DOHH2 (cell line): ENCODE results near the gene KLRC4.
"Not testable (repeated sequence)": the region's sequence is repeated elsewhere in the genome, so short reads cannot be mapped to it uniquely, and the experiment has no call there.

ENCODE experiments used
- H3F3A ChIP-seq: fragments of 200-600 bp; sonication (generic), shearing (Covaris generic); 2 replicates; pipeline ENCODE4 v1.6.0; 2016; ENCODE audit warnings: antibody characterized with exemption, mild to moderate bottlenecking; ENCODE audit not compliant: control insufficient read depth, insufficient read depth
- H3K27ac ChIP-seq: fragments of 200-600 bp; sonication (generic); 2 replicates; pipeline ENCODE4 v1.5.1; 2014; ENCODE audit warnings: low read depth, mild to moderate bottlenecking, low read length, moderate library complexity
- H3K27me3 ChIP-seq: fragments of 200-600 bp; sonication (generic); 2 replicates; pipeline ENCODE4 v1.6.1; 2014; ENCODE audit warnings: mild to moderate bottlenecking, low read length, mixed read lengths; ENCODE audit not compliant: control insufficient read depth
- H3K36me3 ChIP-seq: fragments of 200-600 bp; sonication (generic); 2 replicates; pipeline ENCODE4 v1.6.1; 2014; ENCODE audit warnings: mild to moderate bottlenecking, low read length, moderate library complexity, mixed read lengths; ENCODE audit not compliant: control insufficient read depth
- H3K4me1 ChIP-seq: fragments of 200-600 bp; sonication (generic); 2 replicates; pipeline ENCODE4 v1.6.1; 2014; ENCODE audit warnings: mild to moderate bottlenecking, low read length, mixed read lengths; ENCODE audit not compliant: control insufficient read depth
- H3K4me2 ChIP-seq: fragments of 200-600 bp; sonication (generic); 2 replicates; pipeline ENCODE4 v1.6.0; 2014; ENCODE audit warnings: mild to moderate bottlenecking, low read length, moderate library complexity
- H3K4me3 ChIP-seq: fragments of 200-600 bp; sonication (generic); 2 replicates; pipeline ENCODE4 v1.5.1; 2014; ENCODE audit warnings: mild to moderate bottlenecking, low read length, mixed read lengths
- H3K79me2 ChIP-seq: fragments of 200-600 bp; sonication (generic); 2 replicates; pipeline ENCODE4 v1.6.1; 2014; ENCODE audit warnings: mild to moderate bottlenecking, low read length, mixed read lengths; ENCODE audit not compliant: control insufficient read depth
- H3K9me2 ChIP-seq: fragments of 200-600 bp; sonication (generic); replicated peaks from 2 replicates; pipeline ENCODE4 v1.6.1; 2014; ENCODE audit warnings: mild to moderate bottlenecking, low read length, mixed read lengths; ENCODE audit not compliant: control insufficient read depth
- H3K9me3 ChIP-seq: fragments of 200-600 bp; sonication (generic); 2 replicates; pipeline ENCODE4 v1.6.1; 2014; ENCODE audit warnings: antibody characterized with exemption, low read length, mixed read lengths; ENCODE audit not compliant: control insufficient read depth, insufficient read depth
- H4K20me1 ChIP-seq: fragments of 200-600 bp; sonication (generic); 2 replicates; pipeline ENCODE4 v1.6.0; 2014; ENCODE audit warnings: low read depth, mild to moderate bottlenecking, antibody characterized with exemption, low read length, moderate library complexity; ENCODE audit not compliant: control insufficient read depth, insufficient read depth
- EZH2phosphoT487 ChIP-seq: fragments of 200-600 bp; sonication (generic); IDR thresholded peaks from 2 replicates; pipeline ENCODE4 v1.6.1; 2017; ENCODE audit warnings: borderline replicate concordance, mild to moderate bottlenecking, antibody characterized with exemption, low read length, moderate library complexity, mixed read lengths
- TF ChIP-seq, protein P1 (sequence below): fragments of 200-600 bp; sonication (generic); IDR thresholded peaks from one replicate; pipeline ENCODE4 v1.5.1; 2014; ENCODE audit warnings: antibody characterized with exemption, mild to moderate bottlenecking, low read depth, low read length; ENCODE audit not compliant: poor library complexity, severe bottlenecking

The KLRC4 gene

GRCh38 chr12:10393291-10393690, 16.3 kb downstream of the KLRC4 start:
- H3K4me2 ChIP-seq, result no peak overlapping the region
- no peak overlapping the region for H3K4me3 ChIP-seq
- H3K79me2 ChIP-seq, result no peaks in the 10 kb centered on the region
- peaks cover 25% of the 10 kb centered on the region for H3K4me1 ChIP-seq
- H3K36me3 ChIP-seq, result peaks cover 4% of the 10 kb centered on the region; the same call in 1 of the 2 replicates
- no peaks in the 10 kb centered on the region for H4K20me1 ChIP-seq
- no peaks in the 10 kb centered on the region for H3K9me3 ChIP-seq
- no peak overlapping the region for H3K27ac ChIP-seq
- H3F3A ChIP-seq, result no peaks in the 10 kb centered on the region
- H3K27me3 ChIP-seq, result no peaks in the 10 kb centered on the region
- H3K9me2 ChIP-seq, result no peaks in the 10 kb centered on the region
- TF ChIP-seq, protein P1, sequence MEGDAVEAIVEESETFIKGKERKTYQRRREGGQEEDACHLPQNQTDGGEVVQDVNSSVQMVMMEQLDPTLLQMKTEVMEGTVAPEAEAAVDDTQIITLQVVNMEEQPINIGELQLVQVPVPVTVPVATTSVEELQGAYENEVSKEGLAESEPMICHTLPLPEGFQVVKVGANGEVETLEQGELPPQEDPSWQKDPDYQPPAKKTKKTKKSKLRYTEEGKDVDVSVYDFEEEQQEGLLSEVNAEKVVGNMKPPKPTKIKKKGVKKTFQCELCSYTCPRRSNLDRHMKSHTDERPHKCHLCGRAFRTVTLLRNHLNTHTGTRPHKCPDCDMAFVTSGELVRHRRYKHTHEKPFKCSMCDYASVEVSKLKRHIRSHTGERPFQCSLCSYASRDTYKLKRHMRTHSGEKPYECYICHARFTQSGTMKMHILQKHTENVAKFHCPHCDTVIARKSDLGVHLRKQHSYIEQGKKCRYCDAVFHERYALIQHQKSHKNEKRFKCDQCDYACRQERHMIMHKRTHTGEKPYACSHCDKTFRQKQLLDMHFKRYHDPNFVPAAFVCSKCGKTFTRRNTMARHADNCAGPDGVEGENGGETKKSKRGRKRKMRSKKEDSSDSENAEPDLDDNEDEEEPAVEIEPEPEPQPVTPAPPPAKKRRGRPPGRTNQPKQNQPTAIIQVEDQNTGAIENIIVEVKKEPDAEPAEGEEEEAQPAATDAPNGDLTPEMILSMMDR, result no peak
- TF ChIP-seq EZH2phosphoT487, result no peak

DNA sequence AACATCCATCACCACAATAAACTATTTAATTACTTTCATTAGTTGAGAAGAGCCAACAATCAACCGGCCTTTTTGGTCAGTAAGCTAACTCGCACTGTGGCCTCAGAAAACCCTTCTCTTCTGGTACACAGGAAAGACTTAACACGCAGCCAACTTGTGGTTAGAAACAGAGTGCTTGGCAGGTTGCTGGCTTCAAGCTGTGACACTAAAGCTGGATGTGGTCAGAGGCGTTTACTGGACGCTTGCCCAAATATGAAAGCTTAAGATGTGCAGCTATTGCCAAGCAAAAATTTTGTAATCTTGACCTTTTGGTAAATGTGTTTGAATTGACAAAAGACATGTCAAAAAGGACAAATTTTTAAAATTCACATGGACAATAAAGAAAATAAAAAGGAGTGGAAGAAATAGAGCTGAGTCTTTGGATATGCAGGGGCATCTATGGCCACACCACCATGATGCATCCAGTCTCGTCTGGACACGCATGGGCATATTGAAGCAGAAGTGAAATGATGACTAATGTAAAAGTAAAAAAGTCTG, 17.1 kb downstream of the KLRC4 start:
- Histone ChIP-seq H3K27ac (no peak overlapping the region), H3K4me3 (no peak overlapping the region), H3K36me3 (peaks cover 4% of the 10 kb centered on the region; the same call in 1 of the 2 replicates), H3K79me2 (no peaks in the 10 kb centered on the region), H3K4me2 (no peak overlapping the region), H3F3A (no peaks in the 10 kb centered on the region), H3K9me3 (no peaks in the 10 kb centered on the region), H3K4me1 (peaks cover 25% of the 10 kb centered on the region), H3K27me3 (no peaks in the 10 kb centered on the region), H3K9me2 (no peaks in the 10 kb centered on the region), H4K20me1 (no peaks in the 10 kb centered on the region)
- TF ChIP-seq EZH2phosphoT487, result no peak
- TF ChIP-seq, protein P1, result no peak

DNA sequence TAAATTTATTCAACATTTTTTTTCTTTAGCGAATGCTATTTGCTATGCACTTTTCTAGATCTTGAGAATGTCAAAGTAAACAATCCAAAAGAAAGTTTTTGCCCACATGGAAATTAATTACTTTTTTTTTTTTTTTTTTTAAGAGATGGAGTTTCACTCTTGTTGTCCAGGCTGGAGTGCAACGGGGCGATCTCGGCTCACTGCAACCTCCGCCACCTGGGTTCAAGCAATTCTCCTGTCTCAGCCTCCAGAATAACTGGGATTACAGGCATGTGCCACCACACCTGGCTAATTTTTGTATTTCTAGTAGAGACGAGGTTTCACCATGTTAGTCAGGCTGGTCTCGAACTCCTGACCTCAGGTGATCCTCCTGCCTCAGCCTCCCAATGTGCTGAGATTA, 18.6 kb downstream of the KLRC4 start:
- not testable (repeated sequence) for H3K9me2 ChIP-seq, H3K27me3 ChIP-seq, H3K9me3 ChIP-seq, H3K27ac ChIP-seq, H3K4me2 ChIP-seq, H3K36me3 ChIP-seq, H3K79me2 ChIP-seq, H3K4me3 ChIP-seq, H4K20me1 ChIP-seq, H3F3A ChIP-seq
- peaks cover 25% of the 10 kb centered on the region for H3K4me1 ChIP-seq

DNA sequence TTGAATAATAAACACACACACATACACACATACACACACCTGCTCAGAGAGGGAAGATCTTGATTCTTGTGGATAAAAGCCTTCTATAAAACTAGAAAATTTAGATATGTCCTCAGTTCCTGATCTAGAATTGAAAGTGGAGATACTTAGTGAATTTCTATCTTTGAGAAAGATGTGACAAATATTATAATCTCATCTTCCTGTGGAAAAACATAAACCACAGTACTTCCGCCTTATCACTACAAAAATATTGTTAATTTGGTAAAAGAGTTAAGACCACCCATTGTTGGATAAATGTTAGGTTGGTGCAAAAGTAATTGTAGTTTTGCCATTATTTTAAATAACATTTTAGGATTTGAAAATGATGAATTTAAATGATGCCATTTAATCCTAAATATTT, 19.7 kb downstream of the KLRC4 start, which contains the start of gene KLRK1:
Gene KLRK1 (minus strand): TSS at position 138 of the 400 bp plus-strand sequence. CDS start 1,231 bp downstream, outside the sequence.
- H3F3A ChIP-seq, result no peaks in the 10 kb centered on the region
- H3K27me3 ChIP-seq, result no peaks in the 10 kb centered on the region
- no peaks in the 10 kb centered on the region for H3K9me2 ChIP-seq
- no peak within 1 kb of the TSS for H3K27ac ChIP-seq
- no peak within 1 kb of the TSS for H3K4me3 ChIP-seq
- H3K4me2 ChIP-seq, result no peak within 1 kb of the TSS
- no peak for TF ChIP-seq EZH2phosphoT487
- TF ChIP-seq, protein P1, result no peak
- no peaks in the 10 kb centered on the region for H3K9me3 ChIP-seq
- no peaks in the 10 kb centered on the region for H3K36me3 ChIP-seq
- H4K20me1 ChIP-seq, result no peaks in the 10 kb centered on the region
- no peaks in the 10 kb centered on the region for H3K79me2 ChIP-seq
- peaks cover 15% of the 10 kb centered on the region for H3K4me1 ChIP-seq
